Esophagus muscularis mucosa (tissue), 4 donors: Measurements from ENCODE around the gene GAB1.

Source experiments
- EP300 ChIP-seq: sonication (generic); formaldehyde crosslinking; IDR thresholded peaks from one replicate; pipeline ENCODE4 v1.6.1; 2017; ENCODE audit warnings: antibody characterized with exemption
- POLR2A ChIP-seq: fragments of 450-650 bp; IDR thresholded peaks from one replicate; pipeline ENCODE4 v1.6.1; 2017; ENCODE audit warnings: antibody characterized with exemption, moderate library complexity, mild to moderate bottlenecking, low read depth
- POLR2AphosphoS5 ChIP-seq, 2 donors: sonication (generic); formaldehyde crosslinking; IDR thresholded peaks; one replicate each; pipeline ENCODE4 v1.6.1; 2017; ENCODE audit warnings: antibody characterized with exemption in 2 of 2
- TF ChIP-seq, protein P1 (sequence below), 3 experiments: fragments of 200-600 bp in 2 of 3; fragments of 450-650 bp in 1 of 3; sonication (generic) in 2 of 3; IDR thresholded peaks; one replicate each; pipeline ENCODE4 v1.5.1; 2017 to 2019; ENCODE audit warnings: antibody characterized with exemption in 3 of 3, mild to moderate bottlenecking in 2 of 3, moderate library complexity in 1 of 3

- TF ChIP-seq POLR2A (no peak), EP300 (no peak), POLR2AphosphoS5 (IDR thresholded peaks at IDR 0.05) (no peak)
- TF ChIP-seq, protein P1, sequence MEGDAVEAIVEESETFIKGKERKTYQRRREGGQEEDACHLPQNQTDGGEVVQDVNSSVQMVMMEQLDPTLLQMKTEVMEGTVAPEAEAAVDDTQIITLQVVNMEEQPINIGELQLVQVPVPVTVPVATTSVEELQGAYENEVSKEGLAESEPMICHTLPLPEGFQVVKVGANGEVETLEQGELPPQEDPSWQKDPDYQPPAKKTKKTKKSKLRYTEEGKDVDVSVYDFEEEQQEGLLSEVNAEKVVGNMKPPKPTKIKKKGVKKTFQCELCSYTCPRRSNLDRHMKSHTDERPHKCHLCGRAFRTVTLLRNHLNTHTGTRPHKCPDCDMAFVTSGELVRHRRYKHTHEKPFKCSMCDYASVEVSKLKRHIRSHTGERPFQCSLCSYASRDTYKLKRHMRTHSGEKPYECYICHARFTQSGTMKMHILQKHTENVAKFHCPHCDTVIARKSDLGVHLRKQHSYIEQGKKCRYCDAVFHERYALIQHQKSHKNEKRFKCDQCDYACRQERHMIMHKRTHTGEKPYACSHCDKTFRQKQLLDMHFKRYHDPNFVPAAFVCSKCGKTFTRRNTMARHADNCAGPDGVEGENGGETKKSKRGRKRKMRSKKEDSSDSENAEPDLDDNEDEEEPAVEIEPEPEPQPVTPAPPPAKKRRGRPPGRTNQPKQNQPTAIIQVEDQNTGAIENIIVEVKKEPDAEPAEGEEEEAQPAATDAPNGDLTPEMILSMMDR (IDR thresholded peaks at IDR 0.05): no peak
Observed at GRCh38 chr4:143354990-143355389, 18.3 kb downstream of the GAB1 start.
